Measurements from ENCODE around the gene MEIG1.
"Not testable (repeated sequence)": the region's sequence is repeated elsewhere in the genome, so short reads cannot be mapped to it uniquely, and the experiment has no call there.

The MEIG1 gene

GRCh38 chr10:14958872-14959220, 342 bp upstream of the MEIG1 start:
- no peak for DNase-seq

DNA sequence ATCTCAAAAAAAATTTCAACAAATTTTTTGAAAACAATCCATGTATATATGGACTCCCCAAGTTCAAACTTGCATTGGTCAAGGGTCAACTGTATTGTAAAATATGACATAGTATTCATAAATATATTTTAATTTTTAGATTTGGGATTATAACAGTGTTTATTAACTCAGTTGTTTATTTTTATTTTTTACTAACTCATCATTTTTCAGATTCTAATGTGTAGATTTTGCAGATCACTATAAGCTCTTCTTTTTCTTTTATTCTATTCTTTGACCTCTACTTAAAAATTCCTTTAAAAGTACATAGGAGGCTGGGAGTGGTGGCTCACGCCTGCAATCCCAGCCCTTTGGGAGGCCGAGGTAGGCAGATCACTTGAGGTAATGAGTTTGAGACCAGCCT, 8.7 kb downstream of the MEIG1 start:
- no peak for DNase-seq

DNA sequence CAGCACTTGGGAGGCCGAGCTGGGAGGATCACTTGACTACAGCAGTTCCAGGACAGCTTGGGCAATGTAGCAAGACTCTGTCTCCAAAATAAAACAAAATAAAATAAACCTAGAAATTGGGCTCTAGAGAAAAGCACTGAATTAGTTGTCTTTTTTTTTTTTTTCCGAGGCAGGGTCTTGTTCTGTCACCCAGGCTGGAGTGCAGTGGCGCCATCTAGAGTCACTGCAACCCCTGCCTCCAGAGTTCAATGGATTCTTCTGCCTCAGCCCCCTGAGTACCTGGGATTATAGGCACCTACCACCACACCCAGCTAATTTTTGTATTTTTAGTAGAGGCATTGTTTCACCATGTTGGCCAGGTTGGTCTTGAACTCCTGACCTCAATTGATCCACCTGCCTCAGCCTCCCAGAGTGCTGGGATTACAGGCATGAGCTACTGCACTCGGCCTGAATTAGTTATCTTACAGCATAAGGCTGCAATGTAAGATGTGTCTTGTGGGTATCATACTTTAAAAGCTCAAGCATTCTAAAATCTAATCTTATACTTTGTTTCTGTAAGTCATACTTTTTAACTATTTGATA, 12.8 kb downstream of the MEIG1 start:
- DNase-seq = peak; percentile 31

DNA sequence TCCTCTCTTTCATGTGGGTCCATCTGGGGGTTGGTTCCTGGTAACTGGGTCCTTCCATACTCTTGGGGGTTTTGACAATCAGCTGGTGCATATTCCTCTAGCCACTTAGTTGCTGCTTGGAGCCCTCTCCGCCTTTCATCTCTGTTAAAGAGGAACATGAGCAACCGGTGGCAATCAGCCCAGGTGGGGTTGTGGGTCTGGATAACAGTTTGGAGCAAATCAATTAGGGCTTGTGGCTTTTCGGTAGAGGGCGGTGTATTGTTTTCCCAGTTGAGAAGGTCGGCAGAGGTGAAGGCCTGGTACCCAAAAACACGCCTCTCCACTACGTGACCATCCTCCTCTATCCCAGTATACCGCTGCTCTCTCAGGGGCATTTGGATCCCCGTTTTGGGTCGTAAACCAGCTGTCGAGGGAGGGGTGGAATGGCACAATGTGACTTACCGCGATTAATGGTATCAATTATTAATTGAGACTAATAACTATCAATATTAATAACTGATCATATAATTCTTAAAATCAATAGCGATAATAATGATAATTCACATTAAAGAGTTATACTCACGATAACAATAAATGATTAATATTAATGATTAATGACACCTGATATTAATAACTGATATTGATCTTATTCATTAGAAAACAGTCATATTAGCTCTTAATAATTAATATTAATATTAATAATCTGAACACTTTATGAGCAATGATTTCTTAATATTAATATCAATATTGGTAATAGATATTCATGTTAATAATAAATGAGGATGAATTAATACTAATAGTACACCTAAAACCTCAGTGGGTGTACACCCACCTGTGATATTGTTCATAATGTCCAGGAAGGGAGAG, 15.2 kb downstream of the MEIG1 start:
- not testable (repeated sequence) for DNase-seq

DNA sequence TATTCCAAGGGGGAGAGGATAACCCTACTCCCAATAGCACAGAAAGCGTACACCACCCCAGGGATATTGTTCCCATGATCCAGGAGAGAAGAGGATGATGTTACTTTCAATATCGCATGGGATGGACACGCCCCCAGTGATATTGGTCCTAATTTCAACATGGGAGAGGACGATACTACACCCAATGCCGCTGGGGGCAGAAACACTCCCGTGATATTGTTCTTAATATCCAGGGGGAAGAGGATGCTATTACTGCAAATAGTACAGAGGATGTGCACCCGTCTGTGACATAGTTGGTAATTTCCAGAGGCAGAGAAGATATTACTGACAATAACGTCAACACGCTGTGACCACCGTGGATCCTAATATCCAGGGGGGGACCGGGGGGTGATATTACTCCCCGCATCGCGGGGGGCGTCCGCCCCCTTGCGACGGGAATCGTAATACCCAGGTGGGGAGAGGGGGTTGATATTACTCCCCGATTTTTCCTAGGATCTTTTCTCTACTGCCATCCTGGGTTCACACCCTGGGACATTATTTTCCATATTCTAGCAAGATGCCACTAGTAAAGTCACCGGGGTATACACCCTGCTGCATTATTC, 16.6 kb downstream of the MEIG1 start:
- DNase-seq = no peak

- DNase-seq = no peak
Measured at GRCh38 chr10:14982744-14983143, 23.6 kb downstream of the MEIG1 start.

GRCh38 chr10:14989552-14989951, 30.4 kb downstream of the MEIG1 start:
- not testable (repeated sequence) for DNase-seq

- peak; percentile 33 for DNase-seq
Measured at GRCh38 chr10:14991035-14991749, 32.0 kb downstream of the MEIG1 start.

- not testable (repeated sequence) for DNase-seq
Measured at GRCh38 chr10:14992336-14992735, 33.1 kb downstream of the MEIG1 start.

- DNase-seq = not testable (repeated sequence)
Measured at GRCh38 chr10:14993500-14994455, 34.6 kb downstream of the MEIG1 start.

DNA sequence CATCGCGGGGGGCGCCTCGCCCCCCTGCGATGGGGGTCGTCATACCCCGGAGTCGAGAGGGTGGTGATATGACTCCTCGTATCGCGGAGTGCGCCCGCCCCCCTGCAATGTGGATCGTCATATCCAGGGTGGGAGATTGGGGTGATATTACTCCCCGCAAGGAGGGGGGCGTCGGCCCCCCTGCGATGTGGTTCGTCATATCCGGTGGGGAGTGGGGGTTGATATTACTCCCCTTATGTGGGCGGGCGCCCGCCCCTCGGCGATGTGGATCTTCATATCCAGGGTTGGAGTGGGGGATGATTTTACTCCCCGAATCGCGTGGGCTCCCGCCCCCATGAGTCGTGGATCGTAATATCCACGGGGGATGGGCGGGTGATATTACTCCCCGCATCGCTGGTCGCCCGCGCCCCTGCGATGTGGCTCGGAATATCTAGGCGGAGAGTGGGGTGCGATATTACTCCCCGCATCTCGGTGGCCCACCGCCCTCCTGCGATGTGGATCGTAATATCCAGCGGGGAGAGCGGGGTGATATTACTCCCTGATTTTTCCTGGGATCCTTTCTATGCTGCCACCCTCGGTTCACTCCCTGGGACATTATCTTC, 36.9 kb downstream of the MEIG1 start:
- no peak for DNase-seq

GRCh38 chr10:15013530-15013929, 54.3 kb downstream of the MEIG1 start:
- not testable (repeated sequence) for DNase-seq

- no peak for DNase-seq
Measured at GRCh38 chr10:15015451-15015850, 56.3 kb downstream of the MEIG1 start.

DNA sequence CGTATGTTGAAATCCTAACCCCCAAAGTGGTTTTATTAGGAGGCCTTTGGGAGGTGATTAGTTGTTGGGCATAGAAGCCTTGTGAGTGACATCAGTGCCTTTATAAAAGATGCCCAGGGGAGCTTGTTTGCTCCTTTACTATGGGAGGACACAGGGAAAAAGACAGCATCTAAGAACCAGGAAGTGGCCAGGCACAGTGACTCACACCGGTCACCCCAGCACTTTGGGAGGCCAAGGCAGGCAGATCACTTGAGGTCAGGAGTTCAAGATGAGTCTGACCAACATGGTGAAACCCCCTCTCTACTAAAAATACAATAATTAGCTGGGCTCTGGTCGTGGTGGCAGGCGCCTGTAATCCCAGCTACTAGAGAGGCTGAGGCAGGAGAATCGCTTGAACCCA, 61.8 kb downstream of the MEIG1 start:
- not testable (repeated sequence) for DNase-seq
